NCI-H187 treated with DMSO at 0.1 percent for 48 hours (cell line): ENCODE results near the gene OAS3.
"Not testable (repeated sequence)": the region's sequence is repeated elsewhere in the genome, so short reads cannot be mapped to it uniquely, and the experiment has no call there.

Source experiments
- DNase-seq: peaks from one replicate; lab custom pipeline; 2025; lab: John Stamatoyannopoulos, UW

OAS3 gene, protein sequence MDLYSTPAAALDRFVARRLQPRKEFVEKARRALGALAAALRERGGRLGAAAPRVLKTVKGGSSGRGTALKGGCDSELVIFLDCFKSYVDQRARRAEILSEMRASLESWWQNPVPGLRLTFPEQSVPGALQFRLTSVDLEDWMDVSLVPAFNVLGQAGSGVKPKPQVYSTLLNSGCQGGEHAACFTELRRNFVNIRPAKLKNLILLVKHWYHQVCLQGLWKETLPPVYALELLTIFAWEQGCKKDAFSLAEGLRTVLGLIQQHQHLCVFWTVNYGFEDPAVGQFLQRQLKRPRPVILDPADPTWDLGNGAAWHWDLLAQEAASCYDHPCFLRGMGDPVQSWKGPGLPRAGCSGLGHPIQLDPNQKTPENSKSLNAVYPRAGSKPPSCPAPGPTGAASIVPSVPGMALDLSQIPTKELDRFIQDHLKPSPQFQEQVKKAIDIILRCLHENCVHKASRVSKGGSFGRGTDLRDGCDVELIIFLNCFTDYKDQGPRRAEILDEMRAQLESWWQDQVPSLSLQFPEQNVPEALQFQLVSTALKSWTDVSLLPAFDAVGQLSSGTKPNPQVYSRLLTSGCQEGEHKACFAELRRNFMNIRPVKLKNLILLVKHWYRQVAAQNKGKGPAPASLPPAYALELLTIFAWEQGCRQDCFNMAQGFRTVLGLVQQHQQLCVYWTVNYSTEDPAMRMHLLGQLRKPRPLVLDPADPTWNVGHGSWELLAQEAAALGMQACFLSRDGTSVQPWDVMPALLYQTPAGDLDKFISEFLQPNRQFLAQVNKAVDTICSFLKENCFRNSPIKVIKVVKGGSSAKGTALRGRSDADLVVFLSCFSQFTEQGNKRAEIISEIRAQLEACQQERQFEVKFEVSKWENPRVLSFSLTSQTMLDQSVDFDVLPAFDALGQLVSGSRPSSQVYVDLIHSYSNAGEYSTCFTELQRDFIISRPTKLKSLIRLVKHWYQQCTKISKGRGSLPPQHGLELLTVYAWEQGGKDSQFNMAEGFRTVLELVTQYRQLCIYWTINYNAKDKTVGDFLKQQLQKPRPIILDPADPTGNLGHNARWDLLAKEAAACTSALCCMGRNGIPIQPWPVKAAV

GRCh38 chr12:112937741-112938719 is at the start of gene OAS3:
Gene OAS3 (plus strand): TSS chr12:112938474. CDS start chr12:112938531, 57 bp downstream.
- no peak for DNase-seq

DNA sequence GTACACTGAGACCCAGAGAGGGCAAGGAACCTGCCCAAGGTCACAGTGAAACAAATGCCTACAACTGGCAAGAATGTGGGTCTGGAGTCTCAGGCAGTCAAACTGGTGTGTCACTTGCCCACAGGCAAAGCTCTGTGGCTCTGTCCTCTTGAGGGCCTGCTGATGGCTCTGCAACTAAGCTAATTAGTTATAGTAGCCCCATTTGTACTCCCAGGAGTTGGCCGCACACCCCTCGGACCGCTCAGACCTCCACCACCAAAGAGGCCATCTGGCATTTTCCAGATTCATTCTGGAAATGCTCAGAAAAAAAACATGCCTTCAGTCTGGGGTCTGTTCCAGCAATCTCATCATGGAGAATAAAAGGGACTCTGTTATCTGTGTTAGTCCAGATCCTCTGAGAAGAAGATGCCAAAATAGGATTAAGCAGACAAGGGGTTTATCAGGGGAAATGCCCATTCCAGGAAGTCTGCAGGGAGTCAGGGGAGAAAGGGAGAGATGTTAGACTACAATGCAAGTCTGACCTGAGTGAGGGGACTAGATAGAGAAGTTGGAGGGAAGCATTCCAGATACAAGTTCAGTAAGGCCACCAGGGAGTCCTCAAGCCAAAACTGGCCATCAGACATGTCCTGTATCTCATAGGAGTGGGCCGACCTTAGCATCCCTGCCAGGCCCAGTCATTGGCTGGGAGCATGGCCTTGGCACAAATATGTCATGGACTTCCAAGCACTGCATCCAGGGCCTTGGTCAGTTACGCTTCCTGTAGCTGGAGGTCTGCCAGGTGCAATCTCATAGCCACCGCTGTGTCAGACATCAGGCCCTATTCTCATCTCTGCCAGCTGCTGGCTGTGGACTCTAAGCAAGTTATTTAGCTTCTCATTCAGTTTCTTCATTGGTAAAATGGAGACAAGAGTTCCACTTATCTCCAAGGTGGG is 46.9 kb upstream of the OAS3 start:
- no peak for DNase-seq

- no peak for DNase-seq
These were observed 45.4 kb upstream of the OAS3 start for GRCh38 chr12:112892856-112893255.

DNA sequence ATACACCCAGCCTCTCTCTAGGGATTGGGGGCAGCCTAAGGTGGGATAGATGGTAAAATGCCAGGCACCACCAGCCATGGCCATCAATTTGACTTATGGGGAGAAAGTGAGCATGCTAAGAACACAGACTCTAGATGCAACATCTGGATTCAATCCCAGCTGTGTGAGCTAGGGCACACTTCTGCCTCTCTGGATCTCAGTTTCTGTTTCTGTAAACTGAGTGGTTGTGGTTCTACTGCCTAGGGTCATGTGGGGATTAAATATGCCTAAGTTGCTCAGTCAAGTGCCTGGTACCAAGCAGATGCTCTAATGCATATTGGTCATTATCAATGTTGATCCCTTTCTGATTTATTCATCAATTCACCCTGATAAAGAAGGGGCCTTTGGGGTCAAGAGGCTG is 44.1 kb upstream of the OAS3 start:
- DNase-seq, result no peak

DNA sequence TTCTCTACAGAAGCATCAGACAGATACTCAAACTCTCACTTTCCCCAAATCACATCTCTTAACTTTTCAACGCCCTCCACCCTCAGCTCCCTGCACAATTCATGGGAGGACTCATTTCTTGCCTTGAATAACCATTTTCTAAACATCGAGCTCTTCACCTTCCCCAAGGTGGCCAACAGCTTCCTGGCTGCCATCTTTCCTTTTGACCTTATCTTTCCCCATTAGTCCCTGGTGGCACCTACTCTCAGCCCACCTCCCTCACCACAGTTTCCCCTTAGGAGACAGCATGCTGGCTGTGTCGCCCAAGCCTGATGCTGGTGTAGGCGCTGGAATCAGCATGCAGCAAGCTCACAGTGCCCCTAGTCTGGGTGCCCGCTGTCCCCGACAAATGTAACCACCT is 39.9 kb upstream of the OAS3 start:
- DNase-seq, result no peak

- no peak for DNase-seq
These were observed 37.8 kb upstream of the OAS3 start for GRCh38 chr12:112900298-112901145.

DNA sequence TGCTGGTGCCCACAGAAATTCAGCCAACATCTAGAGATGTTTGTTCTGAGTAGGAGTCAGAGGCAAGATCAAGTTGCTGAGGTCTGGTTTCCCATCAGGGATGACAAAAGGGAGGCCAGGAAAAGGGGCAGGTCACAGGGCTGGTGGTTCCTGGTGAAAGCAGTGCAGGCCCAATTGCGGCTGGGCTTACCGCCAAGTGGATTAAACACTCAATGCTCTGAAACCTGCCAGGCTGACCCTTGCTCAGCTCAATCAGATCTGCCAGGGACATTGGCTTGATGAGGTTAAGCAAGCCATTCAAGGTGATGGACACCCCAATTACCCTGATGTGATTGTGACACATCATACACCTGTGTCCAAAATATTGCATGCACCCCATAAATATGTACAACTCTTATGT is 37.0 kb upstream of the OAS3 start:
- no peak for DNase-seq

GRCh38 chr12:112904571-112904970 is 33.7 kb upstream of the OAS3 start:
- DNase-seq, result no peak

DNA sequence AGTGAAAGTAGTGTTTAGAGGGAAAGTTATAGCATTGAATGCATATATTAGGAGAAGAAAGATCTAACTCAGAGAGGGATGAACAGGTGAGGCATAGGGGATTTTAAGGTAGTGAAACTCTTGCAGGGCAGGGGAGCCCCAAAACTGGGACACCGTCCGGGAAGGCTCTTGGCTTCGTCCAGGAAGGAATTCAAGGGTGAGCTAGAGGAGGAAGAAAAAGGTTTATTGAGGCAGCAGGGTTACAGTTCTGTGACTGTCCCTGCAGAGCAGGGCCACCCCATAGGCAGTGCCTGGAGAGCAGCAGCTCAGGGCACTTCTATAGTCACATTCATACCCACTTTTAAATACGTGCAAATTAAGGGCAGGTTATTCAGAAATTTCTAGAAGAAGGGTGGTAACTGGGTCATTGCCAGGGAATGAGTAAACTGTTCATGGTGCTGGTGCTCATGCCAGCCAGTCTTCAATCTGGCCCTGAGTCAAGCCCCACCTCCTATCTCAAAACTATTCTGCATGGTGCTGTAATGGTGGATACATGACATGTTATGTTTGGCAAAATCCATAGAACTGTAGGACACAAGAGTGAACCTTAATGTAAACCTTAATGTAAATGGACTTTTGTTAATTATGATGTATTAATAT is 32.7 kb upstream of the OAS3 start:
- DNase-seq, result no peak

DNA sequence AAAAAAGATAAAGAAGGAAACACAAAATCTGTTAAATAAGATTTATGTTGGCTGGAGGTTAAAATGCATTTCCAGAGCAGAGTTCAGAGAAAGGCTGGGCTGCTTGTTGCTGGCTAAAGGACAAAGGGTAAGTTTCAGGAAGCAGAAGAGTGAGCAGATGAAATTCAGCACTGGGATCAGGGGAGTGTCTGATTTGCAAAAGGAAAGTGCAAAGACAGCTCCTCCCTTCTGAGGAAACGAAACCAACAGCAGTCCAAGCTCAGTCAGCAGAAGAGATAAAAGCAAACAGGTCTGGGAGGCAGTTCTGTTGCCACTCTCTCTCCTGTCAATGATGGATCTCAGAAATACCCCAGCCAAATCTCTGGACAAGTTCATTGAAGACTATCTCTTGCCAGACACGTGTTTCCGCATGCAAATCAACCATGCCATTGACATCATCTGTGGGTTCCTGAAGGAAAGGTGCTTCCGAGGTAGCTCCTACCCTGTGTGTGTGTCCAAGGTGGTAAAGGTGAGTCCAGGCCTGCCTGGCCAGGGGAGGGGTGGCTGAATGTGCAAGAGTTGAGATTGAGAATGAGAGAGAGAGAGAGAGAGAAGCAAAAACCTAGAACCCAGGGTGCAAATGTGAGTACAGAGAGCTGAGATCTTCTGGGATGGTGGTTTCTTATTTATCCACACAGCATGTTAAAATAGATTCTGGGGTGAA is 31.4 kb upstream of the OAS3 start, which contains the start of gene OAS1:
TSS of gene OAS1 (plus strand) at position 251 of the 703 bp plus-strand sequence. CDS start at position 329, 78 bp downstream.
- no peak for DNase-seq

- DNase-seq, result no peak
These were observed 30.7 kb upstream of the OAS3 start for GRCh38 chr12:112907415-112908157.

DNA sequence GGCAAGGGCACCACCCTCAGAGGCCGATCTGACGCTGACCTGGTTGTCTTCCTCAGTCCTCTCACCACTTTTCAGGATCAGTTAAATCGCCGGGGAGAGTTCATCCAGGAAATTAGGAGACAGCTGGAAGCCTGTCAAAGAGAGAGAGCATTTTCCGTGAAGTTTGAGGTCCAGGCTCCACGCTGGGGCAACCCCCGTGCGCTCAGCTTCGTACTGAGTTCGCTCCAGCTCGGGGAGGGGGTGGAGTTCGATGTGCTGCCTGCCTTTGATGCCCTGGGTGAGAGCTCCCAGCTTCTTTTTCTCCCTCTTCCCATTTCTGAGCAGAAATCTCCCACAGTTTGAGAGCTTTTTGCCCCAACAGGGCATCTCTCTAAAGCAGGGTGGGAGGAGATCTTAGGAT is 29.7 kb upstream of the OAS3 start:
- no peak for DNase-seq

DNA sequence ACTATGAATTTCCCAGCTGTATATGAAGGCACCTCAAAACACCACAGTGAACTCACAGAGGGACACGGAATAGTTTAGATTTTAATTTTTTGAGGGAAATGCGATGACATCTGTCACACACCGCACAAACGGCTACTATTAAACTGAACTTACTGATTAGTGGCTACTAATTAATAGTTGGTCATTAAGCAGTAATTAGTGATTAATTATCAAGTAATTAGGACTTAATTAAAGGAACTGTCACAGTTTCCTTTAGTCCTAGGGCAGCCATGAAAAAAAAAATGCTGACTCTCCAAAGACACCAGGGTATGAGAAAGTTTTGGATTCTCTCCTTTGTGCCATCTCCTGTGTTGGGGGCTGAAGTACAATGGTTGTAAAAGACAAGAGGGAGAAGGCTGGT is 28.6 kb upstream of the OAS3 start:
- DNase-seq, result no peak

GRCh38 chr12:112913038-112913688 is 25.1 kb upstream of the OAS3 start:
- DNase-seq, result no peak

- not testable (repeated sequence) for DNase-seq
These were observed 24.4 kb upstream of the OAS3 start for GRCh38 chr12:112913888-112914287.

DNA sequence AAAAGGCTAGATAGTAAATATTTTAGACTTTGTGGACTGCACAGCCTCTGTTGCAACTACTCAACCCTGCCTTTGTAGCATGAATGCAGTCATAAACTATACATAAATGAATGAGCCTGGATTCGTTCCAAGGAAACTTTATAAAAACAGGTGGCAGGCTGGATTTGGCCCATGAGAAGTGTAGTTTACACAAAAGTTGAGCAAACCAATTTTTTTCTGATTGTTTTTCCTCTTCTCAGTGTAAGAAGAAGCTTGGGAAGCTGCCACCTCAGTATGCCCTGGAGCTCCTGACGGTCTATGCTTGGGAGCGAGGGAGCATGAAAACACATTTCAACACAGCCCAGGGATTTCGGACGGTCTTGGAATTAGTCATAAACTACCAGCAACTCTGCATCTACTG is 22.0 kb upstream of the OAS3 start:
- DNase-seq, result no peak

DNA sequence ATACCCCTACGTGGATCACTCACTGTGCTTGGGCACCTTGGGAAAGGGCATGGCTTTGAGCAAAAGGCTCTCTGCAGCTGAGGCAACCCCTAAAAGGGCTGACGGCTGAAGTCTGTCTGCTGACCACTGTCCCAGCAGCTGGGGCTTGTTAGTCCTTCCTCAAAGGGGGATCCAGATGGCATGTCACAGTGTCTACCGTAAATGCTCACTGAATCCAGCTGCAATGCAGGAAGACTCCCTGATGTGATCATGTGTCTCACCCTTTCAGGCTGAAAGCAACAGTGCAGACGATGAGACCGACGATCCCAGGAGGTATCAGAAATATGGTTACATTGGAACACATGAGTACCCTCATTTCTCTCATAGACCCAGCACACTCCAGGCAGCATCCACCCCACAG is 19.2 kb upstream of the OAS3 start:
- no peak for DNase-seq
